ENCODE measurements around the gene WDR70.
"Not testable (repeated sequence)": the region's sequence is repeated elsewhere in the genome, so short reads cannot be mapped to it uniquely, and the experiment has no call there.

The WDR70 gene

GRCh38 chr5:37379100-37379628 is at the start of gene WDR70:
Gene WDR70, plus strand, starts transcription at chr5:37379318. Its CDS starts 50 bp downstream, at chr5:37379368.
- DNase-seq = peak; percentile 88

DNA sequence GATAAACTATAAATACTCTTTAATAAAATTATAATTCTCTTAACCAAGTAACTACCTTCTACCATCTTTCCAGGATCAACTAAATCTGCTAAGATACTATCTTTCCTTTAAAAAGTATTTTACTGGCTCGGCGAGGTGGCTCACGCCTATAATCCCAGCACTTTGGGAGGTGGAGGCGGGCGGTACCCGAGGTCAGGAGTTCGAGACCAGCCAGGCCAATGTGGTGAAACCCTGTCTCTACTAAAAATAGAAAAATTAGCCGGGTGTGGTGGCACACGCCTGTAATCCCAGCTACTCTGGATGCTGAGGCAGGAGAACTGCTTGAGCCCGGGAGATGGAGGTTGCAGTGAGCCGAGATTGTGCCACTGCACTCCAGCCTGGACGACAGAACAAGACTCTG is 44.4 kb upstream of the WDR70 start:
- not testable (repeated sequence) for DNase-seq

DNA sequence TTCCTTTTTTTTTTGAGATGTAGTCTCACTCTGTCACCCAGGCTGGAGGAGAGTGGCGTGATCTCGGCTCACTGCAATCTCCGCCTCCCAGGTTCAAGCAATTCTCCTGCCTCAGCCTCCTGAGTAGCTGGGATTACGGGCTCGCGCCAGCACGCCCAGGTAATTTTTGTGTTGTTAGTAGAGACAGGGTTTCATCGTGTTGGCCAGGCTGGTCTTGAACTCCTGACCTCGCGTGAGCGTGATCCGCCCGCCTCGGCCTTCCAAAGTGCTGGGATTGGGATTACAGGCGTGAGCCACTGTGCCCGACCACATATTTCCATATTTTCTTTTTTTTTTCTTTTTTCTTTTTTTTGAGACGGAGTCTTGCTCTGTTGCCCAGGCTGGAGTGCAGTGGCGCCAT is 36.4 kb upstream of the WDR70 start:
- DNase-seq = not testable (repeated sequence)

- no peak for DNase-seq
These were observed 24.0 kb upstream of the WDR70 start for GRCh38 chr5:37355161-37355560.

DNA sequence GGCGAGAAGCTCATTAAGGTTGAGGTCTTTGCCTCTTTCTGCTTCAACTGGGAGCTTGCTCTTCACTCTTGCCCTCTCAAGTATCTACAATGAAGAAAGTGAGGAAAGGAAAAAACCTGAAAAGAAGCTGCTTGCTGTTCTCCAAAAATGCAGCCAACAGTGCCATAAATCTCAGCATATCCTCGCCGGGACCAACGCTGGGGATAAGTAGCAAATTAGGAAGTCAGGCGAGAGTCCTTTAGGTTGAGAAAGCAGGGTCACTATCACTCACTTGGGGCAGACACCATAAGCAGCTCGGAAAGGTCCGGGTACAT is 8.6 kb upstream of the WDR70 start:
- DNase-seq = peak; percentile 57

GRCh38 chr5:37370864-37371726 is 8.0 kb upstream of the WDR70 start, which contains the start of gene NUP155:
Gene NUP155, minus strand, starts transcription at chr5:37371106. Its CDS starts 129 bp downstream, at chr5:37370977.
- DNase-seq = peak; percentile 95

DNA sequence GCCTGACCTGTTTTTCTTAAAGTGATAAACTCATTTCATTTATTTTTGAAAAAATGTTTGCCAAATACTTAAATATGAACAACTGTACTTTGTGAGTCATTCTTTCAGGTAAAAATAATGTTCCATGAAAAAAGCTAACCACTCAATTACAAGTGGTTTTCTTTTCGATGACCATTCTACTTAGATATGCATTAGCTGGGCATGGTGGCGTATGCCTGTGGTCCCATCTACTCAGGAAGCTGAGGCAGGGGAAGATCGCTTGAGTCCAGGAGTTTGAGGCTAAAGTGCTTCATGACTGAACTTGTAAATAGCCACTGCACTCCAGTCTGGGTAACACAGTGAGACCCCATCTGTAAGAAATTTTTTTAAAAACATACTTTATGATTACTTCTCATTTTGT is 4.0 kb upstream of the WDR70 start:
- DNase-seq = no peak

DNA sequence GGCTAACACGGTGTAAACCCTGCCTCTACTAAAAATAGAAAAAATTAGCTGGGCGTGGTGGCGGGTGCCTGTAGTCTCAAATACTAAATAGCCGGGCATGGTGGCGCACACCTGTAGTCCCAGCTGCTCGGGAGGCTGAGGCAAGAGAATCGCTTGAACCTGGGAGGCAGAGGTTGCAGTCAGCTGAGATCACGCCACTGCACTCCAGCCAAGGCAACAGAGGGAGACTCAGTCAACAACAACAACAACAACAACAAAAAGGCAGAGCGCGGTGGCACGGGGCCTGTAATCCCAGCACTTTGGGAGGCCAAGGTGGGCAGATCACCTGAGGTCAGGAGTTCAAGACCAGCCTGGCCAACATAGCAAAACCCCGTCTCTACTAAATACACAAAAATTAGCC is 1.1 kb upstream of the WDR70 start:
- not testable (repeated sequence) for DNase-seq

GRCh38 chr5:37391591-37391990 is 12.5 kb downstream of the WDR70 start:
- DNase-seq = no peak

GRCh38 chr5:37396352-37396751 is 17.2 kb downstream of the WDR70 start:
- no peak for DNase-seq

DNA sequence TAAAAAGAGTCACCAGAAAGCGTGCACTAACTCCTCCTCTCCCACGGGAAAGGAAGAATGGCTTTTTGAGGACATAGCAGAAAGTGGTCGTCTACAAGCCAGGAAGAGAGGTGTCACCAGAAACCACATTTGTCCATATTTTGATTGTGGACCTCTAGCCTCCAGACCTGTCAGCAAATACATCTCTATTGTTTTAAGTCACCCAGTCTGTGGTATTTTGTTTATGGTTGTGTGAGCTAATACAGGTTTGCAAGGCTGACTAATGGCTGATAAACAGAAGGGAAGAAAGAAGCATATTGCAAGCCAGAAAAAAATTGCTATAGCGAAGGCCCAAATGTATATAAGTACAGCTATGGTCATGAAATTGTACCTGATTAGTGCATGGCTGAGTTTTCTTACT is 21.4 kb downstream of the WDR70 start:
- DNase-seq = no peak

- DNase-seq = no peak
These were observed 33.4 kb downstream of the WDR70 start for GRCh38 chr5:37412515-37412914.

GRCh38 chr5:37415456-37415855 is 36.3 kb downstream of the WDR70 start:
- not testable (repeated sequence) for DNase-seq

- DNase-seq = no peak
These were observed 38.2 kb downstream of the WDR70 start for GRCh38 chr5:37417347-37417746.

- DNase-seq = no peak
These were observed 45.3 kb downstream of the WDR70 start for GRCh38 chr5:37424441-37424840.

GRCh38 chr5:37428044-37428443 is 48.9 kb downstream of the WDR70 start:
- no peak for DNase-seq

- DNase-seq = no peak
These were observed 56.1 kb downstream of the WDR70 start for GRCh38 chr5:37435261-37435660.

- no peak for DNase-seq
These were observed 57.2 kb downstream of the WDR70 start for GRCh38 chr5:37436146-37436934.

- no peak for DNase-seq
These were observed 58.6 kb downstream of the WDR70 start for GRCh38 chr5:37437711-37438110.

GRCh38 chr5:37445783-37446182 is 66.7 kb downstream of the WDR70 start:
- DNase-seq = not testable (repeated sequence)

- no peak for DNase-seq
These were observed 69.8 kb downstream of the WDR70 start for GRCh38 chr5:37448941-37449340.

- not testable (repeated sequence) for DNase-seq
These were observed 72.9 kb downstream of the WDR70 start for GRCh38 chr5:37451991-37452390.

DNA sequence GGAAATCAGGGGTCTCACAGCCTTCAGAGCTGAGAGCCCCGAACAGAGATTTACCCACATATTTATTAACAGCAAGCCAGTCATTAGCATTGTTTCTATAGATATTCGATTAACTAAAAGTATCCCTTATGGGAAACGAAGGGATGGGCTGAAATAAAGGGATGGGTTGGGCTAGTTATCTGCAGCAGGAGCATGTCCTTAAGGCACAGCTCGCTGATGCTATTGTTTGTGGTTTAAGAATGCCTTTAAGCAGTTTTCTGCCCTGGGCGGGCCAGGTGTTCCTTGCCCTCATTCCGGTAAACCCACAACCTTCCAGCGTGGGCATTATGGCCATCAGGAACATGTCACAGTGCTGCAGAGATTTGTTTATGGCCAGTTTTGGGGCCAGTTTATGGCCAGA is 74.1 kb downstream of the WDR70 start:
- not testable (repeated sequence) for DNase-seq
